GM18907 (cell line): Measurements from ENCODE around the gene APLP2.
"Not testable (repeated sequence)": the region's sequence is repeated elsewhere in the genome, so short reads cannot be mapped to it uniquely, and the experiment has no call there.

ENCODE experiments used
- ATAC-seq: cut with Tn5 transposase; IDR thresholded peaks from one replicate; pipeline ENCODE4 v1.9.1; 2021; ENCODE audit warnings: mild to moderate bottlenecking, moderate library complexity; ENCODE audit not compliant: unreplicated experiment

Gene APLP2

DNA sequence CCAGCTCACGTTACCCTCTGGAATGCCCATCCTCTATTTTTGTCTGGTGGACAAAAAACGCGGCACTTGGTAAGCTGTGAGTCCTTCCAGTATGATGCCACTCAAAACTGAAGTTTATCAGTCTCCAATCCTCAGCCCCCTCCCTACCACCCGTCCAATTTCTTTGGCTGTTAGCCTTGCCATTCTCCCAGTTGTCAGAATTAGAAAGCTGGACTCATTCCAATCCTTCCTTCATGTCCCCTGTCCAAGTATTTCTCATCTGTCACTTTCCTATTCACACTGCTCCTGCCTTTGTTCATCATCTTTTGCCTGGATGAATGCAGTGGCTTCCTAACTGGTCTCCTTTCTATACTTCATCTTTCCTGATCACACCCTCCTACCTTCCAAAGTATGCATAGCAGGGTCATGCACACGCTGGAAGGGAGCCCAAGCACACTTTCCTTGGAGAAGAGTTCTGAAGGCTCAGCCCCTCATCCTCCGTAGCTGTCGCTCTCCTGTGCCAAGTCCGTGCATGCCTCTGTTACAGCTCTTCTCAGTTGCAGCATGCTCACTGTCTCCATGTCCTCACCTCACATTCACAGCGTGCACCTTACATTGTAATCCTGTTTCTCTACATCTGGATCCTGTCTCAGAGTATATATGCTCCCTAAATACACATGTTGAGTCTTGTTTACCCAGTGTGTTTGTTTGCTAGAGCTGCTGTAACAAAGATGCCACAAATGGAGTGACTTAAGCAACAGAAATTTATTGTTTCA, 19.4 kb downstream of the APLP2 start:
- ATAC-seq, result no peak

DNA sequence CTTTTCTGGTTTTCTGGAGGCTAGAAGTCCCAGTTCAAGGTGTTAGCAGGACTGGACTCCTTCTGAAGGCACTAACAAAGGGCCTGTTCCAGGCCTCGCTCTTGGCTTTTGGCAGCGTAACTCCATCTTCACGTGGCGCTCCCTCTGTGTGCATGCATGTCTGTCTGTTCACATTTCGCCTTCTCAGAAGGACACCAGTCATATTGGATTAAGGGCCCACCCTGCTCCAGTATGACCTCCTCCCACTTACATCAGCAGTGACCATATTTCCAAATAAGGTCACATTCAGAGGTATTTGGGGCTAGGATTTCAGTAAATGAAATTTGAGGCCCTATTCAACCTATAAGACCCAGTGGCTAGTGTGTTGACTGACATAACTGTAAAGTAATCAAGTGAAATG, 20.0 kb downstream of the APLP2 start:
- ATAC-seq, result no peak

DNA sequence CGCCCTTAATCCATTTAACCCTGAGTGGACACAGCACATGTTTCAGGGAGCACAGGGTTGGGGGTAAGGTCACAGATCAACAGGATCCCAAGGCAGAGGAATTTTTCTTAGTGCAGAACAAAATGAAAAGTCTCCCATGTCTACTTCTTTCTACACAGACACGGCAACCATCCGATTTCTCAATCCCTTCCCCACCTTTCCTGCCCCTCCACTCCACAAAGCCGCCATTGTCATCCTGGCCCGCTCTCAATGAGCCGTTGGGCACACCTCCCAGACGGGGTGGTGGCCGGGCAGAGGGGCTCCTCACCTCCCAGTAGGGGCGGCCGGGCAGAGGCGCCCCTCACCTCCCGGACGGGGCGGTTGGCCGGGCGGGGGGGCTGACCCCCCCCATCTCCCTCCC, 20.8 kb downstream of the APLP2 start:
- ATAC-seq, result not testable (repeated sequence)

DNA sequence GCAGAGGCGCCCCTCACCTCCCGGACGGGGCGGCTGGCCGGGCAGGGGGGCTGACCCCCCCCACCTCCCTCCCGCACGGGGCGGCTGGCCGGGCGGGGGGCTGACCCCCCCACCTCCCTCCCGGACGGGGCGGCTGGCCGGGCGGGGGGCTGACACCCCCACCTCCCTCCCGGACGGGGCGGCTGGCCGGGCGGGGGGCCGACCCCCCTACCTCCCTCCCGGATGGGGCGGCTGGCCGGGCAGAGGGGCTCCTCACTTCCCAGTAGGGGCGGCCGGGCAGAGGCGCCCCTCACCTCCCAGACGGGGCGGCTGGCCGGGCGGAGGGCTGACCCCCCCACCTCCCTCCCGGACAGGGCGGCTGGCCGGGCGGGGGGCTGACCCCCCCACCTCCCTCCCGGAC, 21.5 kb downstream of the APLP2 start:
- not testable (repeated sequence) for ATAC-seq

DNA sequence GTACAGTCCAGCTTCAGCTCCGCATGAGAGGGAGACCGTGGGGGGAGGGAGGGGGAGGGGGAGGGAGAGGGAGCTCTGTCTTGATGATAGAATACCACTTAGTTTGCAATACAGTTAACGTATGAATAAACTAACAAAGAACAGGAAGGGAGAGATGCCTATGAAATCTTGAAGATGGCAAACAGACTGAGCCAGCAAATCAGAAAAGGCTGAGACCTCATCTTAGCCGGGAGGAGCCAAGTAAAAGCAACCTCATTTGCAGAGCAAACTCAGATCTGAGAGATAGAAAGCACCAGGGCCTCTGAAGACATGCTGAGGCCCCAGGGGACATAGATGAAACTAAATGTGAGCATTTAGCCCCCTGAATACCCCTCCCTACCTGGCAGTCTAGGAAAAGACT, 23.0 kb downstream of the APLP2 start:
- ATAC-seq, result no peak

DNA sequence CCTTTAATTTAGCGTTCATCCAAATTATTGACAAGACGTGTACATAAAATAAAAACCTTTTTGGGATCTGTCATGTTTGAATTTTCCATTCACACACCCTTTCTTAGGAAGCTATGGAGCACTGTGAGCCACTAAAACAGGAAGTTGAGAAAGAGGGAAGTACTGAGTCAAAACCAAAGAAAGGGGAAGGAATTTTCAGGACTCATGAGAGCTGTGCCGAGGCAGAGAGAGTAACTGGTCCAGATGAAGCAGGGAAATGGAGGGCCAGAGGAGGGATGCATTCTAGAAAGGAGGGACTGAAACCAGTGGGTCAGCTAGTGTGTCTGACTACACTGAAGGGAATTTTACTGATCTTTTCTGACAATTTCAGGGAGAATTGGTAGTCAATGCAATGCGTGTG, 24.9 kb downstream of the APLP2 start:
- ATAC-seq, result no peak

DNA sequence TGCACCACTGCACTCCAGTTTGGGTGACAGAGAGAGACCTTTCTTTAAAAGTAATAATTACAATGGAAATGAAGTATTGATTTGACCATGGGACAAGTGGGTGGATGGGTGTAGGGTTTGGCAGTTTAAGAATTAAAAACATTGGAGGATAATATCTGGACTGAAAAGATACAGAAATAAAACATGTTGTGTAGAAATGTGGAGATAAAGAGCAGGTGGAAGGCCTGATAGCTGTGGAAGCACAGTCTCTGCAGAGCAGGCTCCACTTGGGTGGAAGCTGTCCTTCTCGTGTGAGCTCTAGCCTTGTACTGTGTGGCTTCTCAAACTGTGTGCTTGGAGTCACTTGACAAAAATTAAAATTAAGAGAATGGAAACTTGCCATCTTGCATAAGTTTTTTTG, 25.6 kb downstream of the APLP2 start:
- no peak for ATAC-seq

DNA sequence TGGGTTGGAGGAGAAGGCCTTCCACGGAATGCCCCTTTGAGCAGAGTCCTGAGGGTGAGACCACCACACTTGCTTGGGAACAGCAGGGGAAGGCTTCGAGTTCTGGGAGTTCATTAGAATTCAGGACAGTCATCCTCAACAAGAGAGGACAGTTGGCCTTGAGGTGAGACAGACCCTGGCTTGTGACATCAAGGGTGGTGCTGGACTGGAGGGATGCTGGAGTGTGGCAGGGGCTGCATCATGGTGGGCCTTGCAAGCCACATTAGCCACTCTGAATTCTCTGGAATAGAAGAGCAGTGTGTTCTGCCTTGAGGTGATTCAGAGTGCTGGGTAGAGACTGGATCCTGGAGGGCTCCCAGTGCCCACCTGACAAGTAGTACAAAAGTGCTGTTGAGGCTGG, 26.3 kb downstream of the APLP2 start:
- no peak for ATAC-seq

DNA sequence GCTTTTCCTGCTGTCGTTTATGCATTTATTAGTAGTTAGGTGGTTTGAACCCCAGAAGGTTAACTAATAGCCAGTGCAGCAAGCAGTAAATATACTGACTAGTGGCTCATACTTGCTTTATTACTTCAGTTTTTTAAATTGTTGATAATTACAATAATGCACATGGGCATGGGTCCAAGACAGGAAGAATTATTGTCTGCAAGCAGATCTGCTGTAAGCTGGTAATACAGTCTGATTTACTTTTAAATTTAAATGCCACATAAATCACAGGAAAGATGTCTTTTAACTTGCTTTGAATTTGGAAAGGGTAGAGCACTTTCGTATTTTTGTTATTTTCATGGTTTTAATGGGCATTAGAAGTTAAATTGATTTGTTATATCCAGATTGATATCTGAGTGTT, 27.1 kb downstream of the APLP2 start:
- ATAC-seq, result no peak

DNA sequence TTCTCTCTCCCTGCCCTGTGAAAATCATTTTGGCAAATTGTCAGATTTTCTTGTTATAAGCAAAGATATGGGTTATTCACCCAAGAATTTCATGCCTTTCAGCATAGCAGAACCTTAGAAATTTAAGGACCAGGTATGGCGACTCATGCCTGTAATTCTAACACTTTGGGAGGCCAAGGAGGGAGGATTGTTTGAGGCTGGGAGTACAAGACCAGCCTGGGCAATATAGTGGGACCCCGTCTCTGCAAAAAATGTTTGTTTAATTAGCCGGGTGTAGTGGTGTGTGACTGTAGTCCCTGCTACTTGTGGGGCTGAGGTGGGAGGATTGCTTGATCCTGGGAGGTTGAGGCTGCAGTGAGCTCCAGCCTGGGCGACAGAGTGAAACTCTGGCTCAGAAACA, 27.6 kb downstream of the APLP2 start:
- no peak for ATAC-seq

DNA sequence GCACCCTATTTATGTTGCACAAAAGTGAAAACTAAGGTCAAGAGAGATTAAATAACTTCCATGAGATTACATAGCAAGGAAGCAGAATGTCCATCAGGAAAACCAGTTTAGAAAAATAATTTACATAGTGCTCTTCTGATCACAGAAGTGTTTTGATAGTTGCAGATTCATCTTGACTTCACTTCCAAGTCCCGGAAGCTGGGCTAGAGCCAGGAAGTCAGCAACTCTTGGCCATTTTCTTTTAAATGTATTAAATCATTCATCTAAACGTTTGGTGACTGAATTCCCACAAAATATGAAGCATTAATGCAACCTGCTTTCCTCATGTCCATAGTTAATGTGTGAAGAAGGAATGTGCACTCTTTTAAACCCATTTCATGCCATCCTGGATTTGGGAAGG, 29.7 kb downstream of the APLP2 start:
- no peak for ATAC-seq

DNA sequence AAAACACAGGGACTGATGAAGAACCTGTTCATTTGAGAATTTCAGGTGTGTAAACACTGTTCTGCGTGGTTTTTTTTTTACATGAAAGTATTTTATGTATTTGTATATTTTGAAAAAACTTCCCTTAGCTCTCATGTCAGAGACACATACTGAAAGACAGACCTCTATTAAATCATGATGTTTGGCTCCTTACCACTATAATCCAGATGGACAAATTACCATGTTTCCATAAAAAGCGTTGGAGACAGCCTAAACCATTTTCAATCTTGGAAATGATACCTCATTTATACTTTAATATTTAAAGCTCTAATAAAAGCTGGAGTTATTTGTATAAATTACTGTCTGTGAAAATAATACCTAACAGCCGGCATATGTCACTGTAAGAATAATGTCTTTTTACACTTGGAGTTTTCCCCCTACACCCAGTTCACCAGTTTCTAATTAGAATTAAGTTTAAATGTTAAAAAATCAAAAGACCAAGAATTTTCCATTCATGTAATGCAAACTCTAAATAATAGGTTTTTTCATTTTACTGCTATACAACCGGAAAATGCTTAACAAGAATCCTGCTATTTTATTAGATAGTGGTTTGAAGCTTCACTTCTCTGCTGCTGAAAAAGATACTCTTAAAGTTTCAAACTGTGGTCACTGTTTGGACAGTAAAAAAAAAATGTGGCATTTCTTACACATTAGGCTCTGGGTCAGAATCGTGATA, 30.8 kb downstream of the APLP2 start:
- ATAC-seq, result no peak

DNA sequence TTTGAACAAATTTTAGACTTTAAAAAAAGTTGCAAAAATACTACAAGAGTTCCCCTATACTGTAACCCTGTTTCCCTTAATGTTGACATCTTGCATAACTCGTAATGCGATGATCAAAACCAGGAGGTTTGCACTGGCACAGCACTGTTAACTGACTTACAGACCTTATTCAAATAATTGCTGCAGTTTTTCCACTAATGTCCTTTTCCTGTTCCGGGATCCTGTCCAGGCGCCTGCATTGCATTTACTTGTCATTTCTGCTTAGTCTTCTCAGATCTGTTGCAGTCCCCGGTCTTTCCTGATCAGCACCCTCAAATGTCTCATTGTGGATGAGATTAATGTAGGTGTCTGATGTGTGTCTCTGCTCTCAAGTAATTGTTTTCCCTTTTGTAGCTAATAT, 32.0 kb downstream of the APLP2 start:
- ATAC-seq, result no peak

DNA sequence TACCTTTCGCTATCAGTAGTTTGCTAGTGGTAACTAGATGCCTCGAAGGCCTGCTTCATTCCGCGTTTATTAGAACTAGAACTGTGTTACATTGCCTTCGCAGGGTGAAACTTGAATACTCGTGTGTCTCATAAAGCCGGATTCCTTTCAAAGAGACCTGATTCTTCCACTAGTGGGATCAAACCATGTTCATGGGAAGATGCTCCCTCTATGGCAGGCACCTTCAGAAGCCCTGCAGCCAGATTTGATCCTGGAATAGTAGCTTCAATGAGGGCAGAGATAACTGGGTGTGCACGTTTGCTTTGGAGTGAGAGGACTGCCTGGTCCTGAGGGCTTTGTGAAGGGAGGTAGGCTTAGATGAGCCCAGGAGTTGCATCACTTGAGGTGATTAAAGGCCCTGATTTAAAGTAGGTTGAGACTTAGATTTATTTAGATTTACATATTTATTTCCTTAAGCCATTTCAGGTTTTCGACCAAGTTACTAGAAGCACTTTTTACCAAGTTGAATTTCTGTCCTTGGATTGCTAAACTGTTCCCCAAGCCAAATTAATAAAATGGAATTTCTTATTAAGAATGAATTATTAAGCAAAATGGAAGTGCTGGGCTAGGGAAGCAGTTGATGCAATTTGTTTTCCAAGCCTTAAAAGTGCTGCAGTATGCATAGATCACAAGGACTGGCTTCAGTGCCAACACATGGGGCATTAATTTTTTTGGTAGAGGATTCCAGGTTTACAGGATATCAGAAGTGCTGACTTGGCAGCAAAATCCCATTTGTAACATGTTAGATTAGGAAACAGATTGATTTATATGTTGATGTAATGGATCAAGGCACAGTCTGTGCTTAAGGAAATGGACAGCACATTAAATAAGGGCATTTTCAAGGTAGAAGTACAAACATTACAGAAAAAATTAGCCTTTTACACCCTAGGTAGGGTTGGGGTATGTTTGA, 32.9 kb downstream of the APLP2 start:
- no peak for ATAC-seq

DNA sequence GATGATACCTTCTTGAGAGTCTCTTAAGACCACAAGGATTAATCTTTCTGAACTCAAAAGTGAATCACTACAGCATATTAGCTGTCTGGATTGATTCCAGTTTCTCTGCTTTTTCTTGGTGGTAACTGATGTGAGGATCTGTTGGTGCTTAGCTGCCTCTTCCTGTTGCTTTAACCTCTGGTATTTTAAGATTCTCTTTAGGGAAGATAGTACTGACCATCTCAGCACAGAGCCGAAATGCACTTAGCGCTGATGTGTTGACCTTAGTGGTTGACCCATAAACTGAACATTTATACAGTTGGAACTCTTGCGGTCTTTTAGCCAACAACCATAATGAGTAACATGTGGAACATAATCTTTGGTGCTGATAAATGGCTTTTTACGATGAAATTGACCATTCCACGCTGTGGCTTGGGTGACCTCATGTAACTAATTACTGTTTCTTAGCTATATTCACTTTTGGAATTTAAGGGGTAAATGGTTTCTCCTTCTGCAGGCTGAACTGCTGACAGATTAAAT, 33.7 kb downstream of the APLP2 start:
- ATAC-seq, result no peak

DNA sequence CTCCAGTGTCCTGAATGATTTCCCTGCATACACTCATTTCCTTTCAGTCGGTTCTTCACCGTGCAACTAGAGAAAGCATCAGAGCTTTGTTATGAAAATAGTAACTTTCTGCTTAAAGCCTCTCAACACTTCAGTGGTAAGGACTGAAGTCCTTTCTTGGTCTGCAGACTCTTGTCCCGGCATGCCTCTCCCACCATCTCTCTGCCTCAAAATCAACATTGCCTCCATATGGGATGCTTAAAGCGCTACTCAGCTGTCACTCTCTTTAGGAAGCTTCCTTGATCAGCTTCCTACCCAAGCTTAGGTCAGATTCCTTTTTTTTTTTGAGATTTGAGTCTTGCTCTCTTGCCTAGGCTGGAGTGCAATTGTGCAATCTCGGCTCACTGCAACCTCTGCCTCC, 36.7 kb downstream of the APLP2 start:
- no peak for ATAC-seq

DNA sequence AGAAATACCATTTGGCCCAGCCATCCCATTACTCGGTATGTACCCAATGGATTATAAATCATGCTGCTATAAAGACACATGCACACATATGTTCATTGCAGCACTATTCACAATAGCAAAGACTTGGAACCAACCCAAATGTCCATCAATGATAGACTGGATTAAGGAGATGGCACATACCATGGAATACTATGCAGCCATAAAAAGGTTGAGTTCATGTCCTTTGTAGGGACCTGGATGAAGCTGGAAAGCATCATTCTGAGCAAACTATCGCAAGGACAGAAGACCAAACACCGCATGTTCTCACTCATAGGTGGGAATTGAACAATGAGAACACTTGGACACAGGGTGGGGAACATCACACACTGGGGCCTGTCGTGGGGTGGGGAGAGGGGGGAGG, 39.0 kb downstream of the APLP2 start:
- not testable (repeated sequence) for ATAC-seq

DNA sequence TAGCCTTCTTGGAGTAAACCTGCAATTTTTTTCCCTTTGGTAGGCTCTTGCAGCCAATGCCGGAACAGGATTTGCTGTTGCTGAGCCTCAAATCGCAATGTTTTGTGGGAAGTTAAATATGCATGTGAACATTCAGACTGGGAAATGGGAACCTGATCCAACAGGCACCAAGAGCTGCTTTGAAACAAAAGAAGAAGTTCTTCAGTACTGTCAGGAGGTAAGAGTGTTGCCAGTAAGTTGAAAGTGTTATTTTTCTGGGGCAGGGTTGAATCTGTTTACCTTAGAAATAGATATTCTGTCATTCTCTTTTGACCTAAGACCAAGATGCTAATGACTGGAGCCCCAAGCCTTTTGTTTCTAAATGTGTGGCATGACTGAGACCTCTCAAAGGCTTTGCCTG, 39.7 kb downstream of the APLP2 start:
- no peak for ATAC-seq

DNA sequence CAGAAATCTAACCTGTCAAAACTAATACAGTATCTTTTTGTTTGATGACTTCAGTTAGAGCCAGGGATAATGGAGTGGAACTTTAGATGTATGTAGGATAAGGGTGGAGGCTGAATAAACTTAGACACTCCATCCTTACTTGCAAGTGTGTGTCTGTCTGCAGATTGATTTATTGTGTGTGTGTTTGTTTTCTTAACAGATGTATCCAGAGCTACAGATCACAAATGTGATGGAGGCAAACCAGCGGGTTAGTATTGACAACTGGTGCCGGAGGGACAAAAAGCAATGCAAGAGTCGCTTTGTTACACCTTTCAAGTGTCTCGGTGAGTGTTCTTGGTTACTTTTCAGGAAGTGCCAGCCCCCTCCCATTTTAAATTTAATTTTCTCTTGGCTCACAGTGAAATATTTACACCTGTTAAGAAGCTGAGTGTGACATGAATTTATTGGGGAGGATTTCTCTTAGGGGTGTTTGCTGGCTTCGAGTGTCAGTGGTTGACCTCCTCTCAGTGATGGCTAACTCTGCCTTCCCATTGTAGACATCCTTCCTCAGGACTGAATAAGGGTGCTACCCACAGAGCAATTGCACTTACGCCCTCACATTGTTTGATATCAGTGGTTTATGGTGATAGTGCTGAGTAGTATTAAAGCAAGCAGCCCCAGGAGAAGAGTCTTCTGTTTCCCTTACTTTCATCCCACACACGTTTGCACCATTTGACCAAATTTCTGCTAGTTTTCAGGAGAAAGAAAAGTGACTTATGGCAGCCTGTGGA, 40.8 kb downstream of the APLP2 start:
- ATAC-seq, result no peak

DNA sequence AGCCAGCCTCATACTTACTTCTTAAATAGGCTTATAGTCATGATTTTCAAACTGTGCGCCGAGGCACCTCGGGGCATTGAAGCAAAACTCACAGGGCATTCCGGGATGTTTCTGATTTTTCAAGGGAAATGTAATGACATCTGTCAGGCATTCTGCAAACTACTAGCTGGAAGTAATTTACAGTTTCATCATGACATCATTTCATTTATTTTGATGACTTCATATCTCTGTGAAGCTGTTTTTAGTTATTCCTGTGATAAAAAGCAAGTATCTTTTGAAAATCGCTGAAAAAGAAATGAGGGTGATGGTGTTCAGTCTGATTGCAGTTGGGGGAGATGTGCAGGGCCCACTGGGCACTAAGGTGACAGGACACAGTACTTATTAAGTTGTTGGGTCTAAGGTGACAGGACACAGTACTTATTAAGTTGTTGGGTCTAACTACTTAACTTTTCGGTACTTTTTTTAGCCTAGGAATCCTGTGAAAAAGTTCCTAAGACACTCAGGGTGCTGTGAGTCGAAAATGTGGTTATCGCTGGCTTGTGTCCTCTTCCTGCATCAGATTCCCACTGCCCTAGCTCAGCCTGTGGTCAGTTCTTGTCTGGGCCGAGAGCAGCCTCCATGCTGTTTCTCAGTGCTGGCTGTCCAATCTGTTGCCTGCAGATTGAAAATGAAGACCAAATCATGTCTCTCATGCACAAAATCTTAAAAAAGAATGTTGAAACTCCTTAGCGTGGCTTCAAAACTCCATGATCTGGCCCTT, 42.6 kb downstream of the APLP2 start:
- ATAC-seq, result no peak
